Thoracic aorta (tissue), 2 donors: Measurements from ENCODE around the gene ZNF273. TPM values are rescaled to one million over a fixed set of nuclear protein-coding genes. Genes with fewer than 3 reads are reported as not detected.

Experiments
- ATAC-seq: fragments of 150-250 bp; one replicate; pipeline ENCODE4 v1.8.0; 2017; ENCODE audit warnings: low read depth; ENCODE audit not compliant: insufficient number of reproducible peaks, low FRiP score
- DNase-seq: peaks from one replicate; pipeline ENCODE4 v3.0.0-alpha.2; 2020; ENCODE audit warnings: low spot score
- H3K27ac ChIP-seq, 2 donors: fragments of 200-600 bp; sonication (generic); 1 replicate in 1 of 2; 2 replicates in 1 of 2; pipeline ENCODE4 v1.5.1; 2016; ENCODE audit warnings: mild to moderate bottlenecking in 2 of 2, moderate library complexity in 2 of 2
- H3K27me3 ChIP-seq: fragments of 200-600 bp; sonication (generic); replicated peaks from 2 replicates; pipeline ENCODE4 v1.6.0; 2016; ENCODE audit warnings: mild to moderate bottlenecking; ENCODE audit not compliant: insufficient read depth
- H3K36me3 ChIP-seq: fragments of 200-600 bp; sonication (generic); one replicate; pipeline ENCODE4 v1.5.1; 2016
- H3K4me1 ChIP-seq, 2 donors: fragments of 200-600 bp; sonication (generic); 1 replicate in 1 of 2; 2 replicates in 1 of 2; pipeline versions ENCODE4 v1.5.1 to v1.6.0; 2016; ENCODE audit warnings: low read depth in 2 of 2, mild to moderate bottlenecking in 1 of 2; ENCODE audit not compliant: control insufficient read depth in 1 of 2
- H3K4me3 ChIP-seq: fragments of 200-600 bp; sonication (generic); 2 replicates; pipeline ENCODE4 v1.5.1; 2016; ENCODE audit warnings: mild to moderate bottlenecking
- H3K9me3 ChIP-seq: fragments of 200-600 bp; sonication (generic); 2 replicates; pipeline ENCODE4 v1.5.1; 2016
- CTCF ChIP-seq: fragments of 200-600 bp; sonication (generic); IDR thresholded peaks from one replicate; pipeline ENCODE4 v1.5.1; 2019; ENCODE audit warnings: antibody characterized with exemption
- total RNA-seq, 2 donors: library from RNA; depleted of rRNA; stranded (reverse); fragments of >200 nt; gene quantifications; one replicate each; pipeline versions ENCODE4 v1.1.0 to v1.2.3, GENCODE V29; 2016

The ZNF273 gene
- total RNA-seq, 2 donors from 2014 or later: 6.6 to 9.2 TPM

GRCh38 chr7:64904008-64904407 lies 935 bp downstream of the ZNF273 start:
- Histone ChIP-seq H3K4me1 (peaks cover 5 to 14% of the 10 kb centered on the region in 2 donors), H3K4me3 (peak overlapping the region; percentile 92), H3K9me3 (no peaks in the 10 kb centered on the region), H3K36me3 (no peaks in the 10 kb centered on the region), H3K27me3 (no peaks in the 10 kb centered on the region), H3K27ac (no peak overlapping the region)
- ATAC-seq (no peak), DNase-seq (no peak)
- TF ChIP-seq CTCF: no peak

- DNase-seq (no peak), ATAC-seq (no peak)
- Histone ChIP-seq H3K27me3 (no peaks in the 10 kb centered on the region), H3K9me3 (no peaks in the 10 kb centered on the region), H3K4me3 (no peak overlapping the region), H3K27ac (no peak overlapping the region), H3K36me3 (no peaks in the 10 kb centered on the region), H3K4me1 (peaks cover 5 to 14% of the 10 kb centered on the region in 2 donors)
- TF ChIP-seq CTCF: no peak
These were observed 2.1 kb downstream of the ZNF273 start for GRCh38 chr7:64905133-64905532.

- no peak overlapping the region for H3K27ac ChIP-seq
- no peak for TF ChIP-seq CTCF
- no peak for DNase-seq
- H3K27me3 ChIP-seq: no peaks in the 10 kb centered on the region
- H3K36me3 ChIP-seq: no peaks in the 10 kb centered on the region
- H3K4me1 ChIP-seq: peaks cover 5 to 14% of the 10 kb centered on the region in 2 donors
- no peaks in the 10 kb centered on the region for H3K9me3 ChIP-seq
- no peak for ATAC-seq
- no peak overlapping the region for H3K4me3 ChIP-seq
These were observed 2.5 kb downstream of the ZNF273 start for GRCh38 chr7:64905547-64905946.

- no peak overlapping the region for H3K4me3 ChIP-seq
- no peaks in the 10 kb centered on the region for H3K36me3 ChIP-seq
- DNase-seq (no peak), ATAC-seq (no peak)
- H3K9me3 ChIP-seq: no peaks in the 10 kb centered on the region
- H3K4me1 ChIP-seq: peaks cover under 1 to 14% of the 10 kb centered on the region in 2 donors
- H3K27me3 ChIP-seq: no peaks in the 10 kb centered on the region
- TF ChIP-seq CTCF: no peak
- no peak overlapping the region for H3K27ac ChIP-seq
These were observed 4.7 kb downstream of the ZNF273 start for GRCh38 chr7:64907641-64908326.

- DNase-seq: no peak
- Histone ChIP-seq H3K4me3 (no peak overlapping the region), H3K36me3 (no peaks in the 10 kb centered on the region), H3K4me1 (peaks cover 0 to 14% of the 10 kb centered on the region in 2 donors), H3K27ac (no peak overlapping the region), H3K9me3 (no peaks in the 10 kb centered on the region), H3K27me3 (no peaks in the 10 kb centered on the region)
- no peak for TF ChIP-seq CTCF
- no peak for ATAC-seq
These were observed 5.3 kb downstream of the ZNF273 start for GRCh38 chr7:64908358-64908757.
